ENCODE results near the gene ZNF541. TPM values are rescaled to one million over a fixed set of nuclear protein-coding genes. Genes with fewer than 3 reads are reported as not detected.

Gene ZNF541
- total RNA-seq = under 0.01 and 1.1 TPM in 2 replicates

GRCh38 chr19:47573071-47574026, at the start of gene ZNF541:
ZNF541 (minus strand) TSS chr19:47573148; CDS start chr19:47555856, 17,292 bp downstream.

GRCh38 chr19:47608969-47609905, 36.3 kb upstream of the ZNF541 start, which contains the start of gene BICRA:
BICRA (plus strand) TSS chr19:47609134; CDS start chr19:47673575, 64,441 bp downstream.

Other genes with a start within 250 kb of the ZNF541 start
- gene C5AR2, start 241.0 kb downstream of the ZNF541 start, total RNA-seq = not detected in 2 replicates
- 7.8 and 8.8 TPM in 2 replicates for gene DHX34, start 223.8 kb downstream of the ZNF541 start, total RNA-seq
- 48.1 and 65.3 TPM in 2 replicates for gene MEIS3, start 153.6 kb downstream of the ZNF541 start, total RNA-seq
- gene SLC8A2, start 101.3 kb downstream of the ZNF541 start, total RNA-seq = under 0.01 and 0.32 TPM in 2 replicates
- 3.7 and 9.0 TPM in 2 replicates for gene KPTN, start 88.9 kb downstream of the ZNF541 start, total RNA-seq
- gene NAPA, start 58.1 kb downstream of the ZNF541 start, total RNA-seq = 97.8 and 147 TPM in 2 replicates
- 1.1 and 1.3 TPM in 2 replicates for gene BICRA, start 36.0 kb upstream of the ZNF541 start, total RNA-seq
- gene EHD2, start 140.3 kb upstream of the ZNF541 start, total RNA-seq = 261 and 300 TPM in 2 replicates
- gene NOP53, start 172.4 kb upstream of the ZNF541 start, total RNA-seq = 167 and 243 TPM in 2 replicates
- gene SELENOW, start 205.6 kb upstream of the ZNF541 start, total RNA-seq = 400 and 424 TPM in 2 replicates
- gene TPRX1, start 231.4 kb upstream of the ZNF541 start, total RNA-seq = not detected in 2 replicates
- gene CRX, start 248.8 kb upstream of the ZNF541 start, total RNA-seq = not detected in 2 replicates

Data from cardiac atrium fibroblast (primary cell).